GM19023 (cell line): ENCODE data around the gene STK17A.
"Not testable (repeated sequence)": the region's sequence is repeated elsewhere in the genome, so short reads cannot be mapped to it uniquely, and the experiment has no call there.

Experiments
- ATAC-seq: cut with Tn5 transposase; IDR thresholded peaks from one replicate; pipeline ENCODE4 v1.9.1; 2021; ENCODE audit warnings: mild to moderate bottlenecking, moderate library complexity; ENCODE audit not compliant: unreplicated experiment

The STK17A gene

GRCh38 chr7:43653891-43654504, 71.1 kb downstream of the STK17A start:
- no peak for ATAC-seq

GRCh38 chr7:43655584-43655983, 72.7 kb downstream of the STK17A start:
- no peak for ATAC-seq

GRCh38 chr7:43656997-43657396, 74.1 kb downstream of the STK17A start:
- ATAC-seq = no peak

GRCh38 chr7:43658718-43659548, 76.0 kb downstream of the STK17A start:
- no peak for ATAC-seq

GRCh38 chr7:43659549-43659896, 76.6 kb downstream of the STK17A start:
- no peak for ATAC-seq

GRCh38 chr7:43660141-43660540, 77.2 kb downstream of the STK17A start:
- ATAC-seq = no peak

GRCh38 chr7:43664681-43665080, 81.8 kb downstream of the STK17A start:
- no peak for ATAC-seq

- no peak for ATAC-seq
These were observed 84.0 kb downstream of the STK17A start for GRCh38 chr7:43666938-43667337.

GRCh38 chr7:43668035-43668434, 85.1 kb downstream of the STK17A start:
- ATAC-seq = no peak

GRCh38 chr7:43669286-43670081, 86.6 kb downstream of the STK17A start:
- no peak for ATAC-seq

- no peak for ATAC-seq
These were observed 88.6 kb downstream of the STK17A start for GRCh38 chr7:43671521-43671920.

GRCh38 chr7:43673243-43673976, 90.5 kb downstream of the STK17A start:
- not testable (repeated sequence) for ATAC-seq

GRCh38 chr7:43674559-43675436, 91.9 kb downstream of the STK17A start:
- ATAC-seq = no peak
